B cell (primary cell): ENCODE measurements around the gene PLAU.

ENCODE experiments used
- EZH2 ChIP-seq: IDR thresholded peaks from 2 replicates; pipeline ENCODE4 v1.6.1; 2012; ENCODE audit warnings: borderline replicate concordance, low read depth, mild to moderate bottlenecking, moderate library complexity, low read length; ENCODE audit not compliant: insufficient read depth, poor library complexity, severe bottlenecking
- TF ChIP-seq, protein P1 (sequence below): fragments of 200-600 bp; IDR thresholded peaks from one replicate; pipeline ENCODE4 v1.8.0; 2022; ENCODE audit warnings: antibody characterized with exemption, mild to moderate bottlenecking

DNA sequence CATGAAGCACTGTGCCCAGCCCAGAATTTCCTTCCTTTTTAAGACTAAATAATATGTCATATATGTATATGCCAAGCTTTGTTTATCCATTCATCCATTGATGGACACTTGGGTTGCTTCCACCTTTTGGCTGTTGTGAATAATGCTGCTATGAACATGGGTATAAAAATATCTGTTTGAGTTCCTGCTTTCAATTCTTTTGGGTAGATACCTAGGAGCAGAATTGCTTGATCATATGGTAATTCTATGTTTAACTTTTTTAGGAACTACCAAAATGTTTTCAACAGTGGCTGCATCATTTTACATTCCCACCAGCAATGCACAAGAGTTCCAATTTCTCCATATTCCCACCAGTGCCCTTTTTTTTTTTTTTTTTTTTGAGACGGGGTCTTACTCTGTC is 13.2 kb upstream of the PLAU start:
- no peak for TF ChIP-seq EZH2
- TF ChIP-seq, protein P1, sequence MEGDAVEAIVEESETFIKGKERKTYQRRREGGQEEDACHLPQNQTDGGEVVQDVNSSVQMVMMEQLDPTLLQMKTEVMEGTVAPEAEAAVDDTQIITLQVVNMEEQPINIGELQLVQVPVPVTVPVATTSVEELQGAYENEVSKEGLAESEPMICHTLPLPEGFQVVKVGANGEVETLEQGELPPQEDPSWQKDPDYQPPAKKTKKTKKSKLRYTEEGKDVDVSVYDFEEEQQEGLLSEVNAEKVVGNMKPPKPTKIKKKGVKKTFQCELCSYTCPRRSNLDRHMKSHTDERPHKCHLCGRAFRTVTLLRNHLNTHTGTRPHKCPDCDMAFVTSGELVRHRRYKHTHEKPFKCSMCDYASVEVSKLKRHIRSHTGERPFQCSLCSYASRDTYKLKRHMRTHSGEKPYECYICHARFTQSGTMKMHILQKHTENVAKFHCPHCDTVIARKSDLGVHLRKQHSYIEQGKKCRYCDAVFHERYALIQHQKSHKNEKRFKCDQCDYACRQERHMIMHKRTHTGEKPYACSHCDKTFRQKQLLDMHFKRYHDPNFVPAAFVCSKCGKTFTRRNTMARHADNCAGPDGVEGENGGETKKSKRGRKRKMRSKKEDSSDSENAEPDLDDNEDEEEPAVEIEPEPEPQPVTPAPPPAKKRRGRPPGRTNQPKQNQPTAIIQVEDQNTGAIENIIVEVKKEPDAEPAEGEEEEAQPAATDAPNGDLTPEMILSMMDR, result no peak
